Osteoblast (primary cell): ENCODE data around the gene ZNF146. TPM values are rescaled to one million over a fixed set of nuclear protein-coding genes. Genes with fewer than 3 reads are reported as not detected.
A peak's percentile ranks its signal among the peaks of the same experiment; 100 is the strongest.
"Not testable (repeated sequence)": the region's sequence is repeated elsewhere in the genome, so short reads cannot be mapped to it uniquely, and the experiment has no call there.

Experiments used
- DNase-seq: peaks from one replicate; pipeline ENCODE4 v3.0.0; 2011; ENCODE audit warnings: low spot score, mixed read lengths; ENCODE audit not compliant: insufficient read length; ENCODE audit errors: missing footprints
- H2AFZ ChIP-seq: 2 replicates; pipeline ENCODE4 v1.6.0; 2011; ENCODE audit warnings: mild to moderate bottlenecking, low read length
- H3K27ac ChIP-seq: 2 replicates; pipeline ENCODE4 v1.5.1; 2011; ENCODE audit warnings: mild to moderate bottlenecking, low read depth, low read length, moderate library complexity
- H3K27me3 ChIP-seq: 2 replicates; pipeline ENCODE4 v1.6.0; 2012; ENCODE audit warnings: mild to moderate bottlenecking, control low read depth, inconsistent platforms, low read length, moderate library complexity; ENCODE audit not compliant: insufficient read depth
- H3K36me3 ChIP-seq: 2 replicates; pipeline ENCODE4 v1.5.1; 2011; ENCODE audit warnings: mild to moderate bottlenecking, low read length, control low read depth, moderate library complexity; ENCODE audit not compliant: insufficient read depth
- H3K4me1 ChIP-seq: 2 replicates; pipeline ENCODE4 v1.5.1; 2011; ENCODE audit warnings: mild to moderate bottlenecking, low read length, control low read depth, moderate library complexity; ENCODE audit not compliant: insufficient read depth
- H3K4me2 ChIP-seq: 2 replicates; pipeline ENCODE4 v1.6.0; 2011; ENCODE audit warnings: mild to moderate bottlenecking, low read length; ENCODE audit not compliant: insufficient read depth
- H3K4me3 ChIP-seq: fragments of 200-600 bp; sonication (generic); 3 replicates; pipeline ENCODE4 v1.5.1; 2012; ENCODE audit warnings: mild to moderate bottlenecking, low read length, inconsistent platforms; ENCODE audit not compliant: insufficient read depth
- H3K79me2 ChIP-seq: 2 replicates; pipeline ENCODE4 v1.6.0; 2012; ENCODE audit warnings: mild to moderate bottlenecking, low read length, control low read depth, inconsistent platforms; ENCODE audit not compliant: insufficient read depth
- H3K9me3 ChIP-seq: 2 replicates; pipeline ENCODE4 v1.5.1; 2011; ENCODE audit warnings: low read depth, low read length, control low read depth
- H4K20me1 ChIP-seq: 2 replicates; pipeline ENCODE4 v1.6.0; 2012; ENCODE audit warnings: mild to moderate bottlenecking, low read length, control low read depth; ENCODE audit not compliant: insufficient read depth
- CTCF ChIP-seq: IDR thresholded peaks from 2 replicates; pipeline ENCODE4 v1.5.1; 2011; ENCODE audit warnings: mild to moderate bottlenecking, low read depth, low read length, moderate library complexity; ENCODE audit errors: extremely low read depth
- total RNA-seq: library from RNA; depleted of rRNA; stranded (reverse); fragments of >200 nt; gene quantifications from 2 replicates; pipeline ENCODE4 v1.2.3, GENCODE V29; 2012

Gene ZNF146
- total RNA-seq, 1 donor, result 82.2 TPM

GRCh38 chr19:36182612-36183244 lies 32.2 kb upstream of the ZNF146 start:
- Histone ChIP-seq H3K9me3 (no peaks in the 10 kb centered on the region), H3K79me2 (no peaks in the 10 kb centered on the region), H3K4me2 (no peak overlapping the region), H3K4me3 (no peak overlapping the region), H3K27me3 (no peaks in the 10 kb centered on the region), H4K20me1 (no peaks in the 10 kb centered on the region), H3K4me1 (no peaks in the 10 kb centered on the region), H2AFZ (no peak overlapping the region), H3K36me3 (peaks cover 17% of the 10 kb centered on the region), H3K27ac (peak overlapping the region; percentile 13)
- TF ChIP-seq CTCF, result no peak
- no peak for DNase-seq

GRCh38 chr19:36183245-36183628 lies 31.7 kb upstream of the ZNF146 start:
- Histone ChIP-seq H3K4me2 (no peak overlapping the region), H3K9me3 (no peaks in the 10 kb centered on the region), H3K27me3 (no peaks in the 10 kb centered on the region), H3K36me3 (peaks cover 17% of the 10 kb centered on the region), H3K4me3 (no peak overlapping the region), H2AFZ (no peak overlapping the region), H4K20me1 (no peaks in the 10 kb centered on the region), H3K4me1 (no peaks in the 10 kb centered on the region), H3K79me2 (no peaks in the 10 kb centered on the region), H3K27ac (peak overlapping the region; percentile 13)
- no peak for DNase-seq
- no peak for TF ChIP-seq CTCF

- H3K4me3 ChIP-seq, H3K4me2 ChIP-seq, H4K20me1 ChIP-seq, H3K4me1 ChIP-seq, H3K27me3 ChIP-seq, H2AFZ ChIP-seq, H3K79me2 ChIP-seq, H3K27ac ChIP-seq, H3K9me3 ChIP-seq, DNase-seq: not testable (repeated sequence)
- peaks cover 17% of the 10 kb centered on the region for H3K36me3 ChIP-seq
These were observed 28.2 kb upstream of the ZNF146 start for GRCh38 chr19:36186722-36187121.

GRCh38 chr19:36196249-36196648 lies 18.7 kb upstream of the ZNF146 start:
- H3K4me3 ChIP-seq, result no peak overlapping the region
- no peak overlapping the region for H3K27ac ChIP-seq
- H3K36me3 ChIP-seq, result peaks cover 5% of the 10 kb centered on the region
- no peaks in the 10 kb centered on the region for H3K79me2 ChIP-seq
- H4K20me1 ChIP-seq, result no peaks in the 10 kb centered on the region
- no peak overlapping the region for H2AFZ ChIP-seq
- no peaks in the 10 kb centered on the region for H3K4me1 ChIP-seq
- no peak for DNase-seq
- TF ChIP-seq CTCF, result no peak
- H3K27me3 ChIP-seq, result no peaks in the 10 kb centered on the region
- no peak overlapping the region for H3K4me2 ChIP-seq
- no peaks in the 10 kb centered on the region for H3K9me3 ChIP-seq
